GM12875 (cell line): ENCODE measurements around the gene ARHGAP23.

Experiments used
- H3K4me3 ChIP-seq: one replicate; pipeline ENCODE4 v1.5.1; 2011; ENCODE audit warnings: low read depth, low read length, control low read depth
- CTCF ChIP-seq: IDR thresholded peaks from 2 replicates; pipeline ENCODE4 v1.5.1; 2011; ENCODE audit warnings: low read depth, mild to moderate bottlenecking, control low read depth, inconsistent platforms, low read length, moderate library complexity, borderline replicate concordance; ENCODE audit not compliant: insufficient read depth

Gene ARHGAP23

GRCh38 chr17:38402897-38403296 is 25.4 kb upstream of the ARHGAP23 start:
- TF ChIP-seq CTCF = 0 out of 2 replicates have a peak, but pooled peaks have one; percentile 3
- H3K4me3 ChIP-seq = no peak overlapping the region

GRCh38 chr17:38403491-38403890 is 24.8 kb upstream of the ARHGAP23 start:
- H3K4me3 ChIP-seq = no peak overlapping the region
- no peak for TF ChIP-seq CTCF

- H3K4me3 ChIP-seq = no peak overlapping the region
- TF ChIP-seq CTCF = no peak
Measured at GRCh38 chr17:38404174-38404943, 23.9 kb upstream of the ARHGAP23 start.

GRCh38 chr17:38405654-38406053 is 22.6 kb upstream of the ARHGAP23 start:
- no peak overlapping the region for H3K4me3 ChIP-seq
- TF ChIP-seq CTCF = no peak

GRCh38 chr17:38410201-38410600 is 18.1 kb upstream of the ARHGAP23 start:
- H3K4me3 ChIP-seq = no peak overlapping the region
- no peak for TF ChIP-seq CTCF

- H3K4me3 ChIP-seq = no peak overlapping the region
- no peak for TF ChIP-seq CTCF
Measured at GRCh38 chr17:38415250-38416194, 12.7 kb upstream of the ARHGAP23 start.
